Keratinocyte (primary cell): ENCODE data around the gene FAM53A. TPM values are rescaled to one million over a fixed set of nuclear protein-coding genes. Genes with fewer than 3 reads are reported as not detected.

Source experiments
- DNase-seq: peaks from one replicate; pipeline ENCODE4 v3.0.0-alpha.2; 2011; ENCODE audit warnings: low read depth, missing footprints, low spot score
- FAIRE-seq: peaks from 2 replicates; lab custom pipeline; 2011; peaks lifted over from hg19 to GRCh38; lab: Jason Lieb, UNC
- H2AFZ ChIP-seq: 2 replicates; pipeline ENCODE4 v1.6.0; 2012; ENCODE audit warnings: low read length, control low read depth, inconsistent platforms; ENCODE audit not compliant: control insufficient read depth
- H3K27ac ChIP-seq: 2 replicates; pipeline ENCODE4 v1.5.1; 2011; ENCODE audit warnings: low read length; ENCODE audit not compliant: control insufficient read depth, insufficient read depth
- H3K27me3 ChIP-seq: 3 replicates; pipeline ENCODE4 v1.6.0; 2011; ENCODE audit warnings: low read length; ENCODE audit not compliant: control insufficient read depth, insufficient read depth; ENCODE audit errors: extremely low read depth
- H3K36me3 ChIP-seq, 2 experiments: 2 replicates in 1 of 2; 3 replicates in 1 of 2; pipeline ENCODE4 v1.5.1; 2011; ENCODE audit warnings: low read length in 2 of 2, mild to moderate bottlenecking in 1 of 2; ENCODE audit not compliant: control insufficient read depth in 2 of 2, insufficient read depth in 2 of 2; ENCODE audit errors: extremely low read depth in 1 of 2
- H3K4me1 ChIP-seq: 3 replicates; pipeline ENCODE4 v1.5.1; 2011; ENCODE audit warnings: low read length; ENCODE audit not compliant: control insufficient read depth, insufficient read depth; ENCODE audit errors: extremely low read depth
- H3K4me2 ChIP-seq: 3 replicates; pipeline ENCODE4 v1.6.0; 2011; ENCODE audit warnings: low read depth, low read length; ENCODE audit not compliant: control insufficient read depth, insufficient read depth; ENCODE audit errors: extremely low read depth
- H3K4me3 ChIP-seq, 3 experiments: fragments of 200-600 bp in 1 of 3; sonication (generic) in 1 of 3; 2 replicates in 2 of 3; 3 replicates in 1 of 3; pipeline ENCODE4 v1.5.1; 2011 to 2016; ENCODE audit warnings: low read length in 3 of 3, mild to moderate bottlenecking in 3 of 3, control low read depth in 2 of 3, inconsistent platforms in 1 of 3, low read depth in 1 of 3, mixed read lengths in 1 of 3, mixed run types in 1 of 3, moderate library complexity in 1 of 3; ENCODE audit not compliant: control insufficient read depth in 2 of 3, insufficient read depth in 2 of 3; ENCODE audit errors: extremely low read depth in 1 of 3
- H3K79me2 ChIP-seq: 2 replicates; pipeline ENCODE4 v1.6.0; 2012; ENCODE audit warnings: low read length; ENCODE audit not compliant: control insufficient read depth, insufficient read depth
- H3K9ac ChIP-seq: 3 replicates; pipeline ENCODE4 v1.6.0; 2011; ENCODE audit warnings: low read length; ENCODE audit not compliant: control insufficient read depth, insufficient read depth; ENCODE audit errors: extremely low read depth
- H3K9me1 ChIP-seq: 3 replicates; pipeline ENCODE4 v1.6.0; 2011; ENCODE audit warnings: low read length; ENCODE audit not compliant: control insufficient read depth, insufficient read depth; ENCODE audit errors: extremely low read depth
- H3K9me3 ChIP-seq: 2 replicates; pipeline ENCODE4 v1.5.1; 2012; ENCODE audit warnings: low read depth, low read length; ENCODE audit not compliant: control insufficient read depth
- H4K20me1 ChIP-seq: 3 replicates; pipeline ENCODE4 v1.6.0; 2011; ENCODE audit warnings: low read length; ENCODE audit not compliant: control insufficient read depth, insufficient read depth; ENCODE audit errors: extremely low read depth
- CTCF ChIP-seq, 3 experiments: IDR thresholded peaks in 1 of 3; conservative IDR thresholded peaks in 1 of 3; optimal IDR thresholded peaks in 1 of 3; 2 replicates in 2 of 3; 3 replicates in 1 of 3; pipeline versions ENCODE3 to v1.5.1; 2011; ENCODE audit warnings: low read length in 3 of 3, mild to moderate bottlenecking in 3 of 3, moderate library complexity in 2 of 3, control low read depth in 1 of 3, inconsistent platforms in 1 of 3; ENCODE audit not compliant: insufficient read depth in 2 of 3; ENCODE audit errors: extremely low read depth in 1 of 3
- EZH2 ChIP-seq: IDR thresholded peaks from one replicate; pipeline ENCODE4 v1.6.1; 2012; ENCODE audit warnings: inconsistent platforms, mild to moderate bottlenecking, low read length, moderate library complexity
- dilution Hi-C: fragments of 300-500 bp; cut with MboI; formaldehyde crosslinking; loops from one replicate; pipeline ENCODE4 v1.7.0; 2020; ENCODE audit warnings: low sequenced_read_pairs; ENCODE audit not compliant: extremely low pct_ligation_motif_present
- polyA plus RNA-seq, 5 experiments: library from polyadenylated mRNA; depleted of rRNA in 3 of 5; stranded (reverse) in 3 of 5; stranded (forward) in 1 of 5; unstranded in 1 of 5; fragments of >200 nt; gene quantifications; 1 replicate in 1 of 5; 2 replicates in 3 of 5; 3 replicates in 1 of 5; pipeline versions ENCODE4 v1.2.1 to v1.2.3, GENCODE V29; 2011 to 2012; ENCODE audit warnings: missing spikeins in 2 of 5, low read depth in 1 of 5, low replicate concordance in 1 of 5

The FAM53A gene
- polyA plus RNA-seq, 1 donor (not counting 4 experiments of a cell fraction or from before 2014, with no cell fraction given): 0.50 TPM

GRCh38 chr4:1666391-1666790 lies 17.7 kb downstream of the FAM53A start:
- Histone ChIP-seq H3K27me3 (no peaks in the 10 kb centered on the region), H2AFZ (no peak overlapping the region), H3K4me1 (no peaks in the 10 kb centered on the region), H3K36me3 (no peaks in the 10 kb centered on the region), H4K20me1 (no peaks in the 10 kb centered on the region), H3K9ac (no peak overlapping the region), H3K4me3 (no peak overlapping the region), H3K9me1 (no peaks in the 10 kb centered on the region), H3K79me2 (no peaks in the 10 kb centered on the region), H3K9me3 (no peaks in the 10 kb centered on the region), H3K27ac (no peak overlapping the region), H3K4me2 (no peak overlapping the region)
- no peak for DNase-seq
- dilution Hi-C loops: no loop called here
- FAIRE-seq: no peak
- TF ChIP-seq CTCF (optimal IDR thresholded peaks at IDR 0.05 in 1 of 3, IDR thresholded peaks at IDR 0.05 in 1 of 3, conservative IDR thresholded peaks at IDR 0.05 in 1 of 3; ENCODE audit: extremely low read depth in 1 of 3, insufficient read depth in 2 of 3, low read length in 3 of 3) (no peak), EZH2 (no peak)

GRCh38 chr4:1664141-1664540 lies 20.0 kb downstream of the FAM53A start:
- Histone ChIP-seq H3K4me2 (no peak overlapping the region), H3K79me2 (no peaks in the 10 kb centered on the region), H3K27ac (no peak overlapping the region), H3K9me3 (no peaks in the 10 kb centered on the region), H3K27me3 (no peaks in the 10 kb centered on the region), H3K9me1 (no peaks in the 10 kb centered on the region), H4K20me1 (no peaks in the 10 kb centered on the region), H2AFZ (no peak overlapping the region), H3K9ac (no peak overlapping the region), H3K4me1 (no peaks in the 10 kb centered on the region), H3K36me3 (no peaks in the 10 kb centered on the region), H3K4me3 (no peak overlapping the region)
- FAIRE-seq: no peak
- no peak for TF ChIP-seq EZH2
- no peak for TF ChIP-seq CTCF (optimal IDR thresholded peaks at IDR 0.05 in 1 of 3, IDR thresholded peaks at IDR 0.05 in 1 of 3, conservative IDR thresholded peaks at IDR 0.05 in 1 of 3; ENCODE audit: extremely low read depth in 1 of 3, insufficient read depth in 2 of 3, low read length in 3 of 3)
- DNase-seq: no peak
- dilution Hi-C loops: no loop called here
